ENCODE results near the gene PAX7. TPM values are rescaled to one million over a fixed set of nuclear protein-coding genes. Genes with fewer than 3 reads are reported as not detected.

Gene PAX7
- total and polyA plus RNA-seq, 2 of the 4 experiments (the other 2 are of a cell fraction): not detected

DNA sequence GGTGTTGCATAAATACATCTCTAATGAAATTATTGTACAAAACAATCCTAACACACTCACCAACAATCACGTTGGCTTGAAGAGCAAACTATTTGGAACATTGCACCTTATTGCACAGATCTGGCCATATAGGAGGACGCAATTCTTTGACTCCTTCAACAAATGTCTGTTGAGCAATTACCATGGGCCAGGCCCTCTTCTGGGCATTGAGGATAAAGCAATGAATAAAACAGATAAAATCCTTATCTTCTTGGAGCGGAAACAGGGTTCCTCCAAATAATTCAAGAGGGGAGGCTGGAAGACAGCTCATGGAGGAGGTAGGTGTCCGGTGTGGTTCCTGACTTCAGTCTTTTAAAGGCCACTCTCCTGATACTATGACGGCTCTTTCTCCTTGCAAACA lies 43.3 kb downstream of the PAX7 start:
- Histone ChIP-seq H3K27ac (ENCODE audit: insufficient read depth, low read length) (no peak overlapping the region), H4K8ac (ENCODE audit: low read depth in 2 of 2, low read length in 2 of 2) (no peak overlapping the region), H3K4me3 (ENCODE audit: insufficient read depth, low read depth, low read length) (no peak overlapping the region), H2BK5ac (ENCODE audit: low read depth, low read length, poor library complexity, severe bottlenecking) (no peak overlapping the region), H3K9me3 (ENCODE audit: control insufficient read depth, insufficient read depth, low read length) (no peaks in the 10 kb centered on the region), H3K36me3 (ENCODE audit: control insufficient read depth, insufficient read depth, low read length) (no peaks in the 10 kb centered on the region), H4K20me1 (ENCODE audit: insufficient read depth, low read length) (no peaks in the 10 kb centered on the region), H3K18ac (ENCODE audit: low read depth, low read length) (no peak overlapping the region), H3K4me1 (ENCODE audit: control insufficient read depth, insufficient read depth, low read length) (no peaks in the 10 kb centered on the region), H3K4ac (ENCODE audit: low read depth, low read length) (no peak overlapping the region), H3K56ac (ENCODE audit: extremely low read depth, insufficient read depth, low read length) (no peak overlapping the region), H2BK120ac (ENCODE audit: low read depth, low read length) (no peak overlapping the region), H3K27me3 (ENCODE audit: control insufficient read depth, insufficient read depth, low read length) (peaks cover 4% of the 10 kb centered on the region), H3K14ac (replicated peaks; ENCODE audit: low read depth, low read length) (no peak overlapping the region), H2BK15ac (ENCODE audit: low read depth, low read length) (no peak overlapping the region), H3K79me1 (ENCODE audit: low read depth in 1 of 2, low read length in 2 of 2) (no peaks in the 10 kb centered on the region), H3K23ac (ENCODE audit: low read depth, low read length) (no peak overlapping the region), H3K9ac (ENCODE audit: low read depth, low read length) (no peak overlapping the region), H3K4me2 (ENCODE audit: low read depth, low read length) (no peak overlapping the region), H4K5ac (ENCODE audit: low read depth, low read length) (no peak overlapping the region), H2AK9ac (replicated peaks; ENCODE audit: low read depth, low read length, poor library complexity) (no peak overlapping the region), H2AK5ac (ENCODE audit: low read depth, low read length) (no peak overlapping the region), H2BK20ac (ENCODE audit: low read depth, low read length) (no peak overlapping the region), H2AFZ (replicated peaks; ENCODE audit: low read length, poor library complexity) (no peak overlapping the region), H4K91ac (ENCODE audit: insufficient read depth, low read depth, low read length) (no peak overlapping the region), H3K9me1 (ENCODE audit: insufficient read depth, low read length) (no peaks in the 10 kb centered on the region)
- no peak for DNase-seq
- in situ Hi-C loops (cut with MboI; ENCODE audit: low sequenced_read_pairs) (no loop called here), intact Hi-C loops (cut with micrococcal nuclease) (no loop called here), dilution Hi-C loops (cut with HindIII; ENCODE audit: low sequenced_read_pairs, unreplicated experiment) (no loop called here)
- TF ChIP-seq FOS (IDR thresholded peaks at IDR 0.05; ENCODE audit: low read depth, low read length) (no peak), SMC3 (IDR thresholded peaks at IDR 0.05; ENCODE audit: low read depth, low read length) (no peak), NFE2L2 (IDR thresholded peaks at IDR 0.05; ENCODE audit: low read depth, low read length) (no peak)
- TF ChIP-seq, protein P1, sequence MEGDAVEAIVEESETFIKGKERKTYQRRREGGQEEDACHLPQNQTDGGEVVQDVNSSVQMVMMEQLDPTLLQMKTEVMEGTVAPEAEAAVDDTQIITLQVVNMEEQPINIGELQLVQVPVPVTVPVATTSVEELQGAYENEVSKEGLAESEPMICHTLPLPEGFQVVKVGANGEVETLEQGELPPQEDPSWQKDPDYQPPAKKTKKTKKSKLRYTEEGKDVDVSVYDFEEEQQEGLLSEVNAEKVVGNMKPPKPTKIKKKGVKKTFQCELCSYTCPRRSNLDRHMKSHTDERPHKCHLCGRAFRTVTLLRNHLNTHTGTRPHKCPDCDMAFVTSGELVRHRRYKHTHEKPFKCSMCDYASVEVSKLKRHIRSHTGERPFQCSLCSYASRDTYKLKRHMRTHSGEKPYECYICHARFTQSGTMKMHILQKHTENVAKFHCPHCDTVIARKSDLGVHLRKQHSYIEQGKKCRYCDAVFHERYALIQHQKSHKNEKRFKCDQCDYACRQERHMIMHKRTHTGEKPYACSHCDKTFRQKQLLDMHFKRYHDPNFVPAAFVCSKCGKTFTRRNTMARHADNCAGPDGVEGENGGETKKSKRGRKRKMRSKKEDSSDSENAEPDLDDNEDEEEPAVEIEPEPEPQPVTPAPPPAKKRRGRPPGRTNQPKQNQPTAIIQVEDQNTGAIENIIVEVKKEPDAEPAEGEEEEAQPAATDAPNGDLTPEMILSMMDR (conservative IDR thresholded peaks at IDR 0.05; ENCODE audit: low read depth, low read length): peak; percentile 9; the same call in 1 of the 2 replicates
- 45% methylated on average over 2 of the region's 5 CpGs; no CpG with 5 or more reads in 1 of the 2 experiments for WGBS, 2 experiments (ENCODE audit: extremely low coverage in 2 of 2, insufficient read length in 1 of 2)
- POLR2A ChIA-PET (ENCODE audit: unreplicated experiment): no interaction called here
- ATAC-seq (ENCODE audit: low read depth): no peak
- no TSS peak for BruUV-seq (replicated peaks)
- CTCF ChIA-PET: no interaction called here

Data from IMR-90 (cell line).